Measurements from ENCODE around the gene CUL4A. TPM values are rescaled to one million over a fixed set of nuclear protein-coding genes. Genes with fewer than 3 reads are reported as not detected.

The CUL4A gene
- polyA plus RNA-seq, 1 experiment, result 75.4 TPM

GRCh38 chr13:113162783-113163685 lies 46.4 kb upstream of the CUL4A start:
- no peak overlapping the region for H3K27ac ChIP-seq (ENCODE audit: low read depth, low read length)
- H3K9me3 ChIP-seq (ENCODE audit: control insufficient read depth, insufficient read depth, low read length), result 0 out of 2 replicates have a peak, but pooled peaks cover 2% of the 10 kb centered on the region
- H3K27me3 ChIP-seq (ENCODE audit: control insufficient read depth, insufficient read depth, low read length), result peaks cover 4% of the 10 kb centered on the region
- CTCF ChIA-PET, result no interaction called here
- TF ChIP-seq CTCF (IDR thresholded peaks at IDR 0.05; ENCODE audit: low read depth, low read length), result no peak
- POLR2A ChIA-PET, result no interaction called here
- DNase-seq (ENCODE audit: low read depth, low spot score), result no peak
- no peak overlapping the region for H3K4me3 ChIP-seq (ENCODE audit: low read depth, low read length)

- H3K27me3 ChIP-seq (ENCODE audit: control insufficient read depth, insufficient read depth, low read length), result peaks cover 4% of the 10 kb centered on the region
- ChIA-PET CTCF (no interaction called here), POLR2A (interaction anchor here (0.5 kb wide), 1 partner anchor 44 kb away, joined by 3 read pairs; no protein-coding TSS in a partner anchor)
- no peak overlapping the region for H3K27ac ChIP-seq (ENCODE audit: low read depth, low read length)
- H3K9me3 ChIP-seq (ENCODE audit: control insufficient read depth, insufficient read depth, low read length), result 0 out of 2 replicates have a peak, but pooled peaks cover 2% of the 10 kb centered on the region
- no peak overlapping the region for H3K4me3 ChIP-seq (ENCODE audit: low read depth, low read length)
- DNase-seq (ENCODE audit: low read depth, low spot score), result no peak
- TF ChIP-seq CTCF (IDR thresholded peaks at IDR 0.05; ENCODE audit: low read depth, low read length), result no peak
Observed at GRCh38 chr13:113164492-113164891, 44.9 kb upstream of the CUL4A start.

DNA sequence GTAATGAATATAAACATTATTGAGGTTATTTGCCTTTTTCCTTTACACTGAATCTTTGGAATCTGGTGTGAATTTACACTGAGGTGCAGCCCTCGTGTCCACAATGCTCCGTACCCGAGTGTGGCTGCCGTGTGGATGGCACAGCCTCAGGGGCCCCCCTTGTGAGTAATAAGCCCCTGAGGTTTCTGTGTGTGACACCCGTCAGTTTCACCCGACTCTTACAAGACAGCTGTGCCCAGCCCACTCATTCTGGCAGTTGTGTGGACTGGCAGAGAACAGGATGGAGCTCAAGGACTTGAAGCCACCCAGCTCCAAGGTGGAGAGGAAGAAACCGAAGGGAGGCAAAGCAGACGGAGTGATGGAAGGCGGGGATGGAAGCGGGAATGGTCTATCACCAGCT lies 43.1 kb upstream of the CUL4A start:
- TF ChIP-seq CTCF (IDR thresholded peaks at IDR 0.05; ENCODE audit: low read depth, low read length), result no peak
- H3K9me3 ChIP-seq (ENCODE audit: control insufficient read depth, insufficient read depth, low read length), result 0 out of 2 replicates have a peak, but pooled peaks cover 2% of the 10 kb centered on the region
- H3K27me3 ChIP-seq (ENCODE audit: control insufficient read depth, insufficient read depth, low read length), result peaks cover 4% of the 10 kb centered on the region
- POLR2A ChIA-PET, result interaction anchor here (0.6 kb wide), 1 partner anchor 43 kb away, joined by 4 read pairs; no protein-coding TSS in a partner anchor
- CTCF ChIA-PET, result no interaction called here
- no peak for DNase-seq (ENCODE audit: low read depth, low spot score)
- H3K4me3 ChIP-seq (ENCODE audit: low read depth, low read length), result no peak overlapping the region
- no peak overlapping the region for H3K27ac ChIP-seq (ENCODE audit: low read depth, low read length)

- CTCF ChIA-PET, result no interaction called here
- no peak overlapping the region for H3K4me3 ChIP-seq (ENCODE audit: low read depth, low read length)
- TF ChIP-seq CTCF (IDR thresholded peaks at IDR 0.05; ENCODE audit: low read depth, low read length), result no peak
- H3K27ac ChIP-seq (ENCODE audit: low read depth, low read length), result no peak overlapping the region
- no peak for DNase-seq (ENCODE audit: low read depth, low spot score)
- H3K9me3 ChIP-seq (ENCODE audit: control insufficient read depth, insufficient read depth, low read length), result peaks cover 2% of the 10 kb centered on the region; the same call in 1 of the 2 replicates
- H3K27me3 ChIP-seq (ENCODE audit: control insufficient read depth, insufficient read depth, low read length), result peaks cover 4% of the 10 kb centered on the region
- POLR2A ChIA-PET, result interaction anchor here (0.6 kb wide), 1 partner anchor 42 kb away, joined by 4 read pairs; no protein-coding TSS in a partner anchor
Observed at GRCh38 chr13:113166681-113167080, 42.7 kb upstream of the CUL4A start.

- TF ChIP-seq CTCF (IDR thresholded peaks at IDR 0.05; ENCODE audit: low read depth, low read length), result no peak
- H3K27me3 ChIP-seq (ENCODE audit: control insufficient read depth, insufficient read depth, low read length), result peaks cover 4% of the 10 kb centered on the region
- H3K4me3 ChIP-seq (ENCODE audit: low read depth, low read length), result no peak overlapping the region
- CTCF ChIA-PET, result no interaction called here
- POLR2A ChIA-PET, result interaction anchor here (1.0 kb wide), 1 partner anchor 42 kb away, joined by 3 read pairs; the partner anchor contains the start of gene CUL4A
- peaks cover 2% of the 10 kb centered on the region; the same call in 1 of the 2 replicates for H3K9me3 ChIP-seq (ENCODE audit: control insufficient read depth, insufficient read depth, low read length)
- no peak overlapping the region for H3K27ac ChIP-seq (ENCODE audit: low read depth, low read length)
- DNase-seq (ENCODE audit: low read depth, low spot score), result no peak
Observed at GRCh38 chr13:113167155-113167554, 42.3 kb upstream of the CUL4A start.

Measured in AG04450 (cell line).